Measurements from ENCODE around the gene RAB7A.

- TF ChIP-seq CTCF (IDR thresholded peaks at IDR 0.05) (no peak), POLR2A (IDR thresholded peaks at IDR 0.05; ENCODE audit: low read depth) (no peak), POLR2AphosphoS5 (IDR thresholded peaks at IDR 0.05) (no peak)
These were observed 16.3 kb upstream of the RAB7A start for GRCh38 chr3:128709506-128710210.
